Pancreas (tissue), 10 donors: ENCODE measurements around the gene PIM1. TPM values are rescaled to one million over a fixed set of nuclear protein-coding genes. Genes with fewer than 3 reads are reported as not detected.

ENCODE experiments used
- ATAC-seq, 4 donors: fragments of 200-7000 bp; cut with Tn5 transposase; one replicate each; pipeline versions ENCODE4 v1.8.0 to v1.9.1; 2020; ENCODE audit warnings: mild to moderate bottlenecking in 4 of 4, moderate library complexity in 4 of 4
- DNase-seq, 6 donors: peaks; one replicate each; pipeline ENCODE4 v3.0.0-alpha.2; 2020
- FAIRE-seq: peaks from 2 replicates; lab custom pipeline; 2012; peaks lifted over from hg19 to GRCh38; lab: Jason Lieb, UNC
- H3K27ac ChIP-seq, 4 donors: fragments of 200-600 bp; sonication (generic); 1 replicate in 3 of 4; 2 replicates in 1 of 4; pipeline versions ENCODE4 v1.5.0 to v1.8.0; 2020
- H3K27me3 ChIP-seq, 4 donors: fragments of 200-600 bp; one replicate each; pipeline ENCODE4 v1.8.0; 2021
- H3K36me3 ChIP-seq, 3 donors: fragments of 200-600 bp; sonication (generic) in 1 of 3; one replicate each; pipeline versions ENCODE4 v1.5.0 to v1.8.0; 2020 to 2021
- H3K4me1 ChIP-seq, 3 donors: fragments of 200-600 bp; one replicate each; pipeline ENCODE4 v1.8.0; 2021
- H3K4me3 ChIP-seq, 4 donors: fragments of 200-600 bp; sonication (generic) in 2 of 4; one replicate each; pipeline versions ENCODE4 v1.5.0 to v1.8.0; 2020 to 2021
- H3K9me3 ChIP-seq, 4 donors: fragments of 200-600 bp; one replicate each; pipeline ENCODE4 v1.8.0; 2021
- WGBS, 2 donors: extraction: QIAGEN DNeasy Blood & Tissue Kit; methylation state at CpG; one replicate each; pipeline ENCODE4 v1.1.7; 2013; 5-methylcytosine and 5-hydroxymethylcytosine counted together
- intact Hi-C, 3 donors: fragments of 100-400 bp; cut with DNase I; formaldehyde crosslinking; loops; one replicate each; pipeline versions ENCODE4 v1.11.1 to v1.14.2; 2022
- polyA plus RNA-seq, 2 donors: library from polyadenylated mRNA; stranded (reverse); fragments of 200-250 nt; gene quantifications; one replicate each; pipeline ENCODE4 v1.2.3, GENCODE V29; 2013
- total RNA-seq, 6 donors: library from RNA; stranded (reverse); fragmentation: NEBNext Ultra II Directional in 4 of 6; extraction: Animal tissue kit (Norgen Biotek cat#: 25700) in 4 of 6; gene quantifications; one replicate each; pipeline versions ENCODE4 v1.2.1 to v1.2.4, GENCODE V29; 2021 to 2023
- TF ChIP-seq, protein P1 (sequence below), 4 donors: fragments of 200-600 bp; sonication (generic) in 3 of 4; IDR thresholded peaks; one replicate each; pipeline versions ENCODE4 v1.5.0 to v1.8.0; 2021; ENCODE audit warnings: antibody characterized with exemption in 4 of 4
- donor health status: healthy with polysubstance abuse.
- donor health status: DM: no; HTN: no; CAD: no; lungs with moderate emphysema.
- donor health status: DM: no; HTN: no; CAD: no.
- donor health status: control.
- donor health status: control.
- donor health status: Bipolar disorder and iron deficiency.
- donor health status: DM: yes; HTN: yes; CAD: no.
- donor health status: DM: no; HTN: no; CAD: no.
- donor health status: DM: no; HTN: no; CAD: no.
- donor health status: DM: yes; HTN: yes; CAD: no.

Gene PIM1
- total RNA-seq (10 to 100 TPM in 4 of 6 donors, 1 to 10 TPM in 2; 7.5 to 25.3 (median 14.1) TPM), polyA plus RNA-seq (10 to 100 TPM; 11.3 to 15.1 TPM)

DNA sequence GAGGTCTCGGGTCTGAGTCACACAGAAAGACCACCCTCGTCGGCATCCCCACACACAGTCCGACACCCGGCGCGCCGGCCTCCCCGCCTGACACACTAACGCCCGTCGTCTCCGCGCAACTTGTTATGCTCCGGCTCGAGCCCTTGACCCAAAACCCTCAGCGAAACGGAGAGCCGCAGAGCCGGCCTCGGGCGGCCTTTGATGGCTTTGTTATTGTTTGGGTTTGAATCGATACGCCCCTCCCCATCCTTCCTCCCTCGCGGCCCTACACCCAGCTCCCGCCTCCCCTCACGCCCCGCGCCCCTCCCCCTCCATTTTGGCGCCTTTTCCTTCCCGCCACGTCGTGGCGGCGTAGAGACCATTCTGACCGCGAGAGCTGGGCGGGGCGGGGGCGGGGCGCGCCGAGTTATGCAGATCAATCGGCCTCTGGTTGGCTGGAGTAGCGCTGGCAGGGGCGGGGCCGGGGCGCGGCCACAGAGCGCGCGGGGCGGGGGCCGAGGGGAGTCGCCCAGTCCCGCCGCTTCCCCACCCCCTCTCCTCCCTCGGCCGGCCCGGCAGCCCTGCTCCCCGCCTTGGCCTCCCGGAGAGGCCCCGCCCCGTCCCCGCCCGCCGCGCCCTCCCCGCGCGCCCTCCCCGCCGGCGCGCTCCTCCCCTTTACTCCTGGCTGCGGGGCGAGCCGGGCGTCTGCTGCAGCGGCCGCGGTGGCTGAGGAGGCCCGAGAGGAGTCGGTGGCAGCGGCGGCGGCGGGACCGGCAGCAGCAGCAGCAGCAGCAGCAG is at the start of gene PIM1:
Gene PIM1 (plus strand): TSS at position 657 of the 777 bp plus-strand sequence. CDS start 424 bp downstream, outside the sequence.
- Histone ChIP-seq H3K9me3 (no peaks in the 10 kb centered on the region), H3K4me3 (peak within 1 kb of the TSS; percentile 81 to 98 (median 96)), H3K4me1 (peaks cover 0 to 13% (median 9%) of the 10 kb centered on the region in 3 donors), H3K36me3 (peaks cover 0 to 19% (median 15%) of the 10 kb centered on the region in 3 donors), H3K27ac (peak within 1 kb of the TSS; percentile 64 to 87 (median 82)), H3K27me3 (no peaks in the 10 kb centered on the region)
- no peak for FAIRE-seq
- 0 to 1% methylated on average over 71 to 90 of the region's 90 CpGs for WGBS, 2 donors
- DNase-seq = peak; percentile 99 to 100 (median 99)
- TF ChIP-seq, protein P1, sequence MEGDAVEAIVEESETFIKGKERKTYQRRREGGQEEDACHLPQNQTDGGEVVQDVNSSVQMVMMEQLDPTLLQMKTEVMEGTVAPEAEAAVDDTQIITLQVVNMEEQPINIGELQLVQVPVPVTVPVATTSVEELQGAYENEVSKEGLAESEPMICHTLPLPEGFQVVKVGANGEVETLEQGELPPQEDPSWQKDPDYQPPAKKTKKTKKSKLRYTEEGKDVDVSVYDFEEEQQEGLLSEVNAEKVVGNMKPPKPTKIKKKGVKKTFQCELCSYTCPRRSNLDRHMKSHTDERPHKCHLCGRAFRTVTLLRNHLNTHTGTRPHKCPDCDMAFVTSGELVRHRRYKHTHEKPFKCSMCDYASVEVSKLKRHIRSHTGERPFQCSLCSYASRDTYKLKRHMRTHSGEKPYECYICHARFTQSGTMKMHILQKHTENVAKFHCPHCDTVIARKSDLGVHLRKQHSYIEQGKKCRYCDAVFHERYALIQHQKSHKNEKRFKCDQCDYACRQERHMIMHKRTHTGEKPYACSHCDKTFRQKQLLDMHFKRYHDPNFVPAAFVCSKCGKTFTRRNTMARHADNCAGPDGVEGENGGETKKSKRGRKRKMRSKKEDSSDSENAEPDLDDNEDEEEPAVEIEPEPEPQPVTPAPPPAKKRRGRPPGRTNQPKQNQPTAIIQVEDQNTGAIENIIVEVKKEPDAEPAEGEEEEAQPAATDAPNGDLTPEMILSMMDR (IDR thresholded peaks at IDR 0.05) = no peak
- ATAC-seq = peak; percentile 80 to 89 (median 88)
- intact Hi-C loops = loop anchor here in 2 of 3 donors (2.0 to 10.0 kb wide), 4 partner anchors 117 to 145 kb away; no protein-coding TSS in a partner anchor

DNA sequence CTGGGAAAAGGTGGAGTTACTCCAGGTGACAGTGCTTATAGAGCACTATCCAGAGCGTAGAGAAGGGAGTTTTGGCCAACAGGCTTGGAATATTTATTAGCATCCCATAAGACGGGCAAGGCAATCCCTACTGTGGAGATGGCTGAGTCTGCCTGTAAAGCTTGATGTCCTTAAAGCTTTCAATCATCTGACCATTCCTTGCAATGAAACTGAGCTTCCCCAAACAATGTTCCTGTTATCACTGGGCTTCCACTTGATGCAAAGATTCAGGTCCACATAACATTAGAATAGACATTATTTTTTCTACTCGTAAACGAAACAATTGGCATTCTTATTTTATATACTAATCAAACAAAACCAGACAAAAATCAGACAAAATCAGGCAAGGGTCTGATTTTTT is 48.4 kb upstream of the PIM1 start:
- intact Hi-C loops = no loop called here
- DNase-seq (no peak), FAIRE-seq (no peak), ATAC-seq (no peak)
- H3K27ac ChIP-seq = no peak overlapping the region
- no peaks in the 10 kb centered on the region for H3K27me3 ChIP-seq
- no peaks in the 10 kb centered on the region for H3K9me3 ChIP-seq
- H3K36me3 ChIP-seq = no peaks in the 10 kb centered on the region
- 89% methylated on average over 4 of the region's 4 CpGs for WGBS, 2 donors
- TF ChIP-seq, protein P1 (IDR thresholded peaks at IDR 0.05) = no peak
- H3K4me1 ChIP-seq = no peaks in the 10 kb centered on the region
- H3K4me3 ChIP-seq = no peak overlapping the region

DNA sequence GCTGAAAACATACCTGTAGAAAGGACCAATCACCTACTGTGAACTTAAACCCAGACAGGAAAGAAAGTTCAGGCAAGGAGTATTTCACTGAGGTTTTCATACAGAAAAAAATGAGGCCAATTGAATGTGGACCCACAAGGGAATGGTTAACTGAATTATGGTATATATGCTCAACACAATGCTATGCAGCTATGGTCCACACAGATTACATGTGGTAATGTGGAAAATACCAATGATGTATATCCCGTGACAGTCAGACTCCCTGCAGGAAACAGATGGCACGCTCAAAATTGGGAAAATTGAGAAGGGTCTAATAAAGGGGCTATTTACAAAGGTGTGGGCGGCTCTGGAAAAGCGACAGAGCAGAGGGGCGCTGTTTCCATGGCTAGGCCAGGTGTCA is 47.1 kb upstream of the PIM1 start:
- no peaks in the 10 kb centered on the region for H3K4me1 ChIP-seq
- TF ChIP-seq, protein P1 (IDR thresholded peaks at IDR 0.05) = no peak
- no peak for ATAC-seq
- no peaks in the 10 kb centered on the region for H3K9me3 ChIP-seq
- intact Hi-C loops = no loop called here
- H3K27ac ChIP-seq = no peak overlapping the region
- no peak for DNase-seq
- H3K27me3 ChIP-seq = no peaks in the 10 kb centered on the region
- 93 to 98% methylated on average over 5 of the region's 5 CpGs for WGBS, 2 donors
- H3K4me3 ChIP-seq = no peak overlapping the region
- FAIRE-seq = no peak
- no peaks in the 10 kb centered on the region for H3K36me3 ChIP-seq

DNA sequence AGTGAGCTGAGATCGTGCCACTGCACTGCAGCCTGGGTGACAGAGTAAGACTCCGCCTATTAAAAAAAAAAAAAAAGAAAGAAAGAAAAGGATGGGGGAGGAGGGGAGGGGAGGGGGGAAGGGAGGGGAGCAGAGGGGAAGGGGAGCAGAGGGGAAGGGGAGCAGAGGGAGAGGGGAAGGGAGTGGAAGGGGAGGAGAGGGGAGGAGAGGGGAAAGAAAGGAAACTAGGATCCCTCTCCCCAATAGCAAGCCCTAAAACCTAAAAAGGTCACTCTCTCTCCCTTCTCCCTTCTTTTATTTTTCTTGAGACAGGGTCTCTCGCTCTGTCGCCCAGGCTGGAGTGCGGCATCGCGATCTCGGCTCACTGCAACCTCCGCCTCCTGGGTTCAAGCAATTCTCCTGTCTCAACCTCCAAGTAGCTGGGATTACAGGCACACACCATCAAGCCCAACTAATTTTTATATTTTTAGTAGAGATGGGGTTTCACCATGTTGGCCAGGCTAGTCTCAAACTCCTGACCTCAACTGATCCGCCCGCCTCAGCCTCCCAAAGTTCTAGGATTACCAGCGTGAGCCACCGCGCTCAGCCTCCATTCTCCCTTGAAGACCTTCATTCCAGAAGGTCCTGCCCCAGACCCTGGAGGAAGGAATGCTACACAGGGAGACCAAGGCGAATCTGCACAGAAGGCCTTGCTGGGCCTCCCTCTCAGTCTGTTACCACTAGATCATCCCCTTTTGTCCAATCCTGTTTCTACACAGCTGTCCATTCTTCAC is 45.8 kb upstream of the PIM1 start:
- 93 to 96% methylated on average over 15 of the region's 15 CpGs for WGBS, 2 donors
- ATAC-seq = no peak
- no peak for FAIRE-seq
- no peaks in the 10 kb centered on the region for H3K4me1 ChIP-seq
- DNase-seq = no peak
- no peaks in the 10 kb centered on the region for H3K27me3 ChIP-seq
- TF ChIP-seq, protein P1 (IDR thresholded peaks at IDR 0.05) = no peak
- intact Hi-C loops = no loop called here
- H3K9me3 ChIP-seq = no peaks in the 10 kb centered on the region
- H3K36me3 ChIP-seq = no peaks in the 10 kb centered on the region
- H3K4me3 ChIP-seq = no peak overlapping the region
- H3K27ac ChIP-seq = no peak overlapping the region
